Measurements from ENCODE around the gene GGCT.

GGCT gene

DNA sequence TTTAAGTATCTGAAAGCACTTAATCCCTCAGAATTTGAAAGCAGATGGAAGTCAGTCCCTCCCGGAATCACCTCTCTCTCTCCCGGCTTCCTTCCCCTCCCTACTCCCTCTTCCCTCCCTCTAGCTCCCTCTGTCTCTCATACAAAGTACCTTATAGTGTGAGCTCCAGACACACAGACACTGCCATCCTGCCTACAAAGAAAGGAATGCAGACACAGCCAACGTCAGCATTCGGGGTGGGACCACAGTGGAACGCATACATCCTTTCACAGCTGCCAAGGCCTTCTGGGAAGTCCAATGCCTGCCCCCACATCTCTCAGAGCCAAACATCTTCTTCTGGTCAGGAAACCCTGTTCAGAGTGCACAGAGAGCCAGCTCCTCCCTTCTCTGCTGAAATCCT lies 35.3 kb downstream of the GGCT start:
- no peak for DNase-seq (ENCODE audit: low spot score)
- TF ChIP-seq, protein P1, sequence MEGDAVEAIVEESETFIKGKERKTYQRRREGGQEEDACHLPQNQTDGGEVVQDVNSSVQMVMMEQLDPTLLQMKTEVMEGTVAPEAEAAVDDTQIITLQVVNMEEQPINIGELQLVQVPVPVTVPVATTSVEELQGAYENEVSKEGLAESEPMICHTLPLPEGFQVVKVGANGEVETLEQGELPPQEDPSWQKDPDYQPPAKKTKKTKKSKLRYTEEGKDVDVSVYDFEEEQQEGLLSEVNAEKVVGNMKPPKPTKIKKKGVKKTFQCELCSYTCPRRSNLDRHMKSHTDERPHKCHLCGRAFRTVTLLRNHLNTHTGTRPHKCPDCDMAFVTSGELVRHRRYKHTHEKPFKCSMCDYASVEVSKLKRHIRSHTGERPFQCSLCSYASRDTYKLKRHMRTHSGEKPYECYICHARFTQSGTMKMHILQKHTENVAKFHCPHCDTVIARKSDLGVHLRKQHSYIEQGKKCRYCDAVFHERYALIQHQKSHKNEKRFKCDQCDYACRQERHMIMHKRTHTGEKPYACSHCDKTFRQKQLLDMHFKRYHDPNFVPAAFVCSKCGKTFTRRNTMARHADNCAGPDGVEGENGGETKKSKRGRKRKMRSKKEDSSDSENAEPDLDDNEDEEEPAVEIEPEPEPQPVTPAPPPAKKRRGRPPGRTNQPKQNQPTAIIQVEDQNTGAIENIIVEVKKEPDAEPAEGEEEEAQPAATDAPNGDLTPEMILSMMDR (IDR thresholded peaks at IDR 0.05; ENCODE audit: extremely low read depth, missing control alignments) = no peak

DNA sequence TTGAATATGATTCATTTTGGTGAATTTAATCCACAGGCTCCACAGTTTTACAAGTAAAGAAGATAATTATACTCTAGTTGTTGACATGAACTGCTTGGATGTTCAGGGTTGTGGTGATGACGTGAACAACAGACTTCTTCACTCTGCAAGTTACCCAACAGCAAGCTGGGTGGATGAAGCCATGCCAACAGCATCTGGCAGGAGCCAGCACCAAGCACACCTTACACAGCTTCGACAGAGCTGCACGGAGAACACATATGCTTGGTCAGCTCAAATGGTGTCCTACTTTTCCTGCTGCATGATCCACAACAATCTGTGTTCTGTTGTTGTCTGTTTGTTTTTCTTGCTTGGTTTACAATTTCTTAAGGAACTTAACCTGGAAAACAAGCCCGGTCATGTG lies 35.8 kb downstream of the GGCT start:
- TF ChIP-seq, protein P1 (IDR thresholded peaks at IDR 0.05; ENCODE audit: extremely low read depth, missing control alignments) = no peak
- no peak for DNase-seq (ENCODE audit: low spot score)

DNA sequence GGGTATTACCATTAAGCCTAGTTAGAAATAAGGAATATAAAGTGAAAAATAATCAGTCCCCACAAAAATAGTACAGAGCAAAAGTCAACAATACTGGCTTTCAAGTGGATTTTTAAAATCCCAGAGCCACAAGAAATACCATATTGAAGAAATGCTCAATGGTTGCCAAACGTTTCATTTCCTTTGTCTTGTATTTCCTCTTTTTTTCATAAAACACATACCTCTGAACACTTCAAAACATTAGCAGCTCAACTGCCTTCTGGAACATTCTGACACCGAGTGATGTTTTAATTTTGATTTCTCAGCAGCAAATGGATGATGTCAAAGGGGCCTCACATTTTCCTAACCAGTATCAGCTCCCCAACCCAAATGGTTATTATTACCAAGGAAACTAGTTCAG lies 36.6 kb downstream of the GGCT start:
- no peak for DNase-seq (ENCODE audit: low spot score)
- TF ChIP-seq, protein P1 (IDR thresholded peaks at IDR 0.05; ENCODE audit: extremely low read depth, missing control alignments) = no peak

DNA sequence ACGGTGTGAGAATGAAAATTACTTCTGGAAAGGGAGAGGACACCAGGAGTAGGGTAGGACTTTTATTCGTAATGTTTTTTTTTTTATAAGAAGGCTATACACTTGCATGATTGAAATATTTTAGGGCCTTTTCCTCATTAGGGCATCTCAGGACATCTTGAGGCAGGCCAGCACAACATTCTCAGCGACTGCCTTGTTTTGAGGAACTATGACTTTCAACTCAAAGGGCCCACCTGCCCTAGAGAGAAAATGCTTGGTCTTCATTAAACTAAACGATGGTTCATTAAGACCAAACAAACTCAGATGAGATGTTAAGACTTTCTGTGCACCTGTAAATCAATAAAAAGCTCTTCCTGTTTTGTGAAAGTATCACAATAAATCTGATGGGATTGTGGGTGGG lies 37.4 kb downstream of the GGCT start:
- DNase-seq (ENCODE audit: low spot score) = no peak
- TF ChIP-seq, protein P1 (IDR thresholded peaks at IDR 0.05; ENCODE audit: extremely low read depth, missing control alignments) = no peak

DNA sequence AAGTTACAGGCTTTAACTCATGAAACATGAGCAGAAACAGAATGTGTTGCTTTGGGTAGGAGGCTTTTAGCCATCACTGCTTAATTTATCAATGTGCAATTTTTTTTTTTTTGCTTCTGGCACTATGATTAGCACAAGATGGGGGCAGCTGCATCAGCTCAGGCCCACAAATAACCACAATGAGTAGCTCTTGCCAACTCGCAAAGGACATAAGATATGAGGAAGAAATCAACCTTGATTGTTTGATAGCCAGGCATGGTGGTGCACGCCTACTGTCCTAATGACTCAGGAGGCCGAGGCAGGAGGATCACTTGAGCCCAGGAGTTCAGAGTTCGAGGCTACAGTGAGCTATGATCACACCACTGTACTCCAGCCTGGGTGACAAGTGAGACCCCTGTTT lies 38.4 kb downstream of the GGCT start:
- TF ChIP-seq, protein P1 (IDR thresholded peaks at IDR 0.05; ENCODE audit: extremely low read depth, missing control alignments) = no peak
- no peak for DNase-seq (ENCODE audit: low spot score)

DNA sequence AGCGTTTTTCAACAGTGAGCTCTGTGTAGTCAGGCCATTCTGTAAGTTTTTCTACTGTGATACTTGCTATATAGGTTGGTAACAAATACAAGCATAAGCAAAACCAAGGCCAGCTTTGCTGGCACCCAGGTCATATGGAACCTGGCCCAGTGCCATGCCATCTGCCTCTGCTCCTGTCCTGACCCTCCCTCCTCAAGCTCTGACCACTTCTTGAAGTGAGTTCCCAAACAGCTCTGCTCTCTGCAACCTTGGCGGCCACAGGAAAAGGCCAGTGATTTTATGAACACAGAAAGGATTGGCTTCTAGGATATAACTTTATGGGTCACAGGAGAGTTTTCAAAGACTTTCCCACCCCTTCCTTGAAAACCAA lies 38.8 kb downstream of the GGCT start:
- TF ChIP-seq, protein P1 (IDR thresholded peaks at IDR 0.05; ENCODE audit: extremely low read depth, missing control alignments) = no peak
- no peak for DNase-seq (ENCODE audit: low spot score)

DNA sequence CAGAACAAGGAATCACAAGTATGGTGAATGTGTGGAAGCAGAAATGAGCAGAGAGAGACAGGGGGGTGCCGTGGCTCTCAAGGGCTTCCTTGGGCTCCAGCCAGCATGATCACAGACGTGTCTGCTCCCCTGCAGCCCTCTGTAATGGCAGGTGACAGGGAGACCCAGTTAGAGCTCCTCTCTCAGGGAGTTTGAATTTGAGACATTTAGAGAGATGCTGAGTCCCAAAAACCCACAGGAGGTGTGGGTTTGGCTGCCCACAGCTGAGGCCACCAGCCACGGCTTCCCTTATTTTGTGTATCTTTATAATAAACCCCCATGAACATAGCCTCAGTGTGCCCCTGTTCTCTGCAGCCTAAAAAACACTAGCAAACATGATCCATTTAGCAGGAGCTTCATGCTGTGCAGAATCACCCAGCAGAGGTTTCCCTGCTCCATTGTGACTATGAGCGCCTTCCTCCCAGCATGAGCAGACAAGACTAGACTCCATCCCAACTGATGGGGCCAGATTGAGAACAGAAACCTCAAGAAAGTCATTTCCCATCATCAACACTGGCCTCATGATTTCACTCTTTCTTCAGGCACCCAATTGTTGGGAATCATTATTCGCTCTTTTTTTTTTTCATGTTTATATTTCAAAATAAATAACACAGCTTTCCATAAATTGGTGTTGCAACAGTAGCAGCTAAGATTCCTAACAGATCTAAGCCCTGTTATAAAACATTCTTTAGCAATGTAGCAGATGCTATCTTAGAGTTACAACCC lies 39.4 kb downstream of the GGCT start:
- TF ChIP-seq, protein P1 (IDR thresholded peaks at IDR 0.05; ENCODE audit: extremely low read depth, missing control alignments) = no peak
- no peak for DNase-seq (ENCODE audit: low spot score)

Data from GM20000 (cell line).